ENCODE data around the gene XPO6.

- TF ChIP-seq CTCF (IDR thresholded peaks at IDR 0.05) (no peak), POLR2A (IDR thresholded peaks at IDR 0.05) (no peak)
Observed at GRCh38 chr16:28165598-28165997, 46.2 kb downstream of the XPO6 start.

All from testis (tissue), 2 donors.